Loucy (cell line): ENCODE data around the gene CFAP58.

Experiments
- H2AFZ ChIP-seq: fragments of 200-600 bp; sonication (generic); 2 replicates; pipeline ENCODE4 v1.6.0; 2016; ENCODE audit warnings: antibody characterized with exemption, mild to moderate bottlenecking, low read length, moderate library complexity
- H3F3A ChIP-seq: fragments of 200-600 bp; 2 replicates; pipeline ENCODE4 v1.6.0; 2016; ENCODE audit warnings: antibody characterized with exemption, low read depth, mild to moderate bottlenecking
- H3K27me3 ChIP-seq: fragments of 200-600 bp; sonication (generic); 2 replicates; pipeline ENCODE4 v1.6.1; 2014; ENCODE audit warnings: low read length, mild to moderate bottlenecking; ENCODE audit not compliant: insufficient read depth, poor library complexity, severe bottlenecking
- H3K36me3 ChIP-seq: fragments of 200-600 bp; sonication (generic); 2 replicates; pipeline ENCODE4 v1.6.1; 2016; ENCODE audit warnings: low read length; ENCODE audit not compliant: insufficient read depth
- H3K4me1 ChIP-seq: fragments of 200-600 bp; sonication (generic); 2 replicates; pipeline ENCODE4 v1.5.1; 2014; ENCODE audit warnings: low read length, mild to moderate bottlenecking; ENCODE audit not compliant: insufficient read depth, poor library complexity, severe bottlenecking
- H3K4me2 ChIP-seq: fragments of 200-600 bp; sonication (generic); 2 replicates; pipeline ENCODE4 v1.6.0; 2014; ENCODE audit warnings: antibody characterized with exemption, low read length, low read depth, mild to moderate bottlenecking; ENCODE audit not compliant: poor library complexity, severe bottlenecking
- H3K4me3 ChIP-seq: fragments of 200-600 bp; sonication (generic); 2 replicates; pipeline ENCODE4 v1.5.1; 2014; ENCODE audit warnings: low read length, mild to moderate bottlenecking, mixed read lengths; ENCODE audit not compliant: poor library complexity, severe bottlenecking
- H3K79me2 ChIP-seq: fragments of 200-600 bp; sonication (generic); 2 replicates; pipeline ENCODE4 v1.6.1; 2014; ENCODE audit warnings: low read length; ENCODE audit not compliant: insufficient read depth
- H3K9ac ChIP-seq: fragments of 200-600 bp; sonication (generic); 2 replicates; pipeline ENCODE4 v1.6.0; 2014; ENCODE audit warnings: mild to moderate bottlenecking, low read depth, low read length, moderate library complexity; ENCODE audit not compliant: poor library complexity, severe bottlenecking
- H3K9me2 ChIP-seq: fragments of 200-600 bp; sonication (generic); replicated peaks from 2 replicates; pipeline ENCODE4 v1.6.1; 2016; ENCODE audit warnings: low read depth, low read length, mixed read lengths
- H3K9me3 ChIP-seq: fragments of 200-600 bp; sonication (generic); 2 replicates; pipeline ENCODE4 v1.6.1; 2014; ENCODE audit warnings: mild to moderate bottlenecking, antibody characterized with exemption, low read length, low read depth; ENCODE audit not compliant: insufficient read depth
- H4K20me1 ChIP-seq: fragments of 200-600 bp; sonication (generic); 2 replicates; pipeline ENCODE4 v1.6.0; 2014; ENCODE audit warnings: antibody characterized with exemption, low read length, mild to moderate bottlenecking; ENCODE audit not compliant: insufficient read depth, poor library complexity, severe bottlenecking
- EZH2phosphoT487 ChIP-seq: fragments of 200-600 bp; IDR thresholded peaks from 2 replicates; pipeline ENCODE4 v1.6.1; 2018; ENCODE audit warnings: antibody characterized with exemption, mild to moderate bottlenecking, moderate library complexity, borderline replicate concordance
- TF ChIP-seq, protein P1 (sequence below): fragments of 200-600 bp; sonication (generic); conservative IDR thresholded peaks from 2 replicates; pipeline ENCODE4 v1.5.1; 2014; ENCODE audit warnings: mild to moderate bottlenecking, antibody characterized with exemption, low read length

CFAP58 gene

DNA sequence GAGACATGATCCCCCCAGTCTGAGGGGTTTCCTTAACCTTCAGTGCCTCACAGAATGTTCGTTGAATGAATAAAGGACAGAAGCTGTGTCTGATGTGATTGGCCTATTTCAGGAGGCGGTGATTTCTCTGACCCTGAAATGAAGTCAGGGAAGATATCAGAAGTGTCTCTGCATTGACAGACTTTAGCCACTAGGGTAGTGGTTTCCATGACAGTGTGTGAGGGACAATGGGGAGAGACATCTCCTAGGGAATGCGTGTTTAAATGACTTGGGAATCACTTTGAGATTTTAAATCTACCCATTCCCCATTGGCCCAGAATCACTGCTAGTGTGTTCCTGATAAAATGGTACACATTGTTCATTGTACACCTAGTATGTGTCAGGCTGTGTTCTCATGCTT is 132.0 kb downstream of the CFAP58 start:
- no peak overlapping the region for H3K4me2 ChIP-seq
- no peaks in the 10 kb centered on the region for H3K9me2 ChIP-seq
- H3K27me3 ChIP-seq = no peaks in the 10 kb centered on the region
- H3K4me3 ChIP-seq = no peak overlapping the region
- no peaks in the 10 kb centered on the region for H3K4me1 ChIP-seq
- no peaks in the 10 kb centered on the region for H4K20me1 ChIP-seq
- no peak overlapping the region for H2AFZ ChIP-seq
- no peaks in the 10 kb centered on the region for H3F3A ChIP-seq
- H3K36me3 ChIP-seq = no peaks in the 10 kb centered on the region
- H3K9me3 ChIP-seq = no peaks in the 10 kb centered on the region
- H3K9ac ChIP-seq = no peak overlapping the region
- H3K79me2 ChIP-seq = no peaks in the 10 kb centered on the region
- no peak for TF ChIP-seq EZH2phosphoT487
- TF ChIP-seq, protein P1, sequence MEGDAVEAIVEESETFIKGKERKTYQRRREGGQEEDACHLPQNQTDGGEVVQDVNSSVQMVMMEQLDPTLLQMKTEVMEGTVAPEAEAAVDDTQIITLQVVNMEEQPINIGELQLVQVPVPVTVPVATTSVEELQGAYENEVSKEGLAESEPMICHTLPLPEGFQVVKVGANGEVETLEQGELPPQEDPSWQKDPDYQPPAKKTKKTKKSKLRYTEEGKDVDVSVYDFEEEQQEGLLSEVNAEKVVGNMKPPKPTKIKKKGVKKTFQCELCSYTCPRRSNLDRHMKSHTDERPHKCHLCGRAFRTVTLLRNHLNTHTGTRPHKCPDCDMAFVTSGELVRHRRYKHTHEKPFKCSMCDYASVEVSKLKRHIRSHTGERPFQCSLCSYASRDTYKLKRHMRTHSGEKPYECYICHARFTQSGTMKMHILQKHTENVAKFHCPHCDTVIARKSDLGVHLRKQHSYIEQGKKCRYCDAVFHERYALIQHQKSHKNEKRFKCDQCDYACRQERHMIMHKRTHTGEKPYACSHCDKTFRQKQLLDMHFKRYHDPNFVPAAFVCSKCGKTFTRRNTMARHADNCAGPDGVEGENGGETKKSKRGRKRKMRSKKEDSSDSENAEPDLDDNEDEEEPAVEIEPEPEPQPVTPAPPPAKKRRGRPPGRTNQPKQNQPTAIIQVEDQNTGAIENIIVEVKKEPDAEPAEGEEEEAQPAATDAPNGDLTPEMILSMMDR = peak; percentile 36; the same call in 1 of the 2 replicates

DNA sequence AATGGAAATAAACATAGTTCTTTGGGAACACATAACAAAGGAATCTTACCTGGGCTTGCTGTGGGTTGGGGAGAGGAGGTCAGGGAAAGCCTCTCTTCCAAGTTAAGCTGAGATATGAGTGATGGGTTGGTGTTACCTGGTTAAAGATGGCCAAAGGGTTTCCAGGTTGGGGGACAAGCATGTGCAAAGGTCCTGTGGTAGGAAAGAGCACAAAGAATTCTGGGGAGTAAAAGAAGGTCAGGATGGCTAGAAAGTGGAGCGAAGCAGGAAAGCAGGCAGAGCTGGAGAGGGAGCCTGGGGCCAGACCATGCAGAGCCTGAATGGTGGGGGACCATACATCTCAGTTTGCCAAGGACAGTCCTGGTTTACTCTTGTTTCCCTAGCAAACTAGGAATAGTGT is 133.2 kb downstream of the CFAP58 start:
- Histone ChIP-seq H3F3A (no peaks in the 10 kb centered on the region), H3K4me1 (no peaks in the 10 kb centered on the region), H3K4me3 (no peak overlapping the region), H3K9me3 (no peaks in the 10 kb centered on the region), H3K36me3 (no peaks in the 10 kb centered on the region), H3K4me2 (no peak overlapping the region), H3K9me2 (no peaks in the 10 kb centered on the region), H4K20me1 (no peaks in the 10 kb centered on the region), H3K27me3 (no peaks in the 10 kb centered on the region), H3K9ac (no peak overlapping the region), H3K79me2 (no peaks in the 10 kb centered on the region), H2AFZ (no peak overlapping the region)
- TF ChIP-seq, protein P1 = no peak
- no peak for TF ChIP-seq EZH2phosphoT487

DNA sequence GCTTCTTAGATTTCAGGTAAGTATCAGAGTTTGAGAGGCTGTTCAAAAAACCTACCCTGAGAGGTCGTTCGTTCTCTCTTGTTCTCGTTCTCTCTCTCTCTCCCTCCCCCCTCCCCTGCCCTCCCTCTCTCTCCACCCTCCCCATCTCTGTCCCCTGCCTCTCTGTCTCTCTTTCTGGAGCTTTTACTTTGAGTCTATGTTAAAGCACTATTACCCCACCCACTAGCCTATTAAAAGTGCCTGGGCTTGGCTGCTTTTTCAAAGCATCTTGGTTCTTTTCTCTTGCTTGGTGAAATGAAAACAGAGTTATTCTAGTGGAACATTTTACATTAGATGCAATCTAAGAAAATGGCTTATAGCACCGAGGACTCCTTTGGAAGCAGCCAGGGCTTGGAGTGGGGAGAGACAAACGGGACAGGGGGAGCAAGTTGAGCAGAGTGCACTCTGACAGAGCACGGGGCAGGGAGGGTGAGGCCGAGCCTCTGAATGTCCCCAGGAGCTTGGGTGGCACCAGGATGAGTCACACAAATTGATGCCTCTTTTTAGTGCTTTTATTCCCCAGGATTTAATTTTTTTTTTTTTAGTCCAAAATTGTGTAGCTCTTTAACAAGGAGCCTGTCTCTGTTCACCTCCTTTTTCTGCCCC is 134.3 kb downstream of the CFAP58 start:
- Histone ChIP-seq H3F3A (no peaks in the 10 kb centered on the region), H3K4me2 (no peak overlapping the region), H3K4me1 (no peaks in the 10 kb centered on the region), H4K20me1 (no peaks in the 10 kb centered on the region), H3K9me3 (no peaks in the 10 kb centered on the region), H3K9me2 (no peaks in the 10 kb centered on the region), H3K27me3 (no peaks in the 10 kb centered on the region), H3K4me3 (no peak overlapping the region), H3K9ac (no peak overlapping the region), H2AFZ (no peak overlapping the region), H3K36me3 (no peaks in the 10 kb centered on the region), H3K79me2 (no peaks in the 10 kb centered on the region)
- no peak for TF ChIP-seq EZH2phosphoT487
- TF ChIP-seq, protein P1 = no peak
